Hippocampal formation (tissue), 2 donors: Measurements from ENCODE around the gene OR2K2.
A peak's percentile ranks its signal among the peaks of the same experiment; 100 is the strongest.
"Not testable (repeated sequence)": the region's sequence is repeated elsewhere in the genome, so short reads cannot be mapped to it uniquely, and the experiment has no call there.

Source experiments
- DNase-seq, 2 donors: peaks; one replicate each; lab custom pipeline; 2025; lab: John Stamatoyannopoulos, UW

OR2K2 gene

GRCh38 chr9:111298111-111298510 lies 31.9 kb downstream of the OR2K2 start:
- DNase-seq: peak; percentile 20 to 79

- DNase-seq: no peak
These were observed 32.8 kb downstream of the OR2K2 start for GRCh38 chr9:111297066-111297824.

GRCh38 chr9:111294691-111295451 lies 35.2 kb downstream of the OR2K2 start:
- peak in 1 of 2 donors; percentile 82 for DNase-seq

GRCh38 chr9:111287127-111287526 lies 42.9 kb downstream of the OR2K2 start:
- DNase-seq: no peak

- DNase-seq: no peak
These were observed 45.3 kb downstream of the OR2K2 start for GRCh38 chr9:111284703-111285102.

- no peak for DNase-seq
These were observed 47.2 kb downstream of the OR2K2 start for GRCh38 chr9:111282845-111283244.

- not testable (repeated sequence) for DNase-seq
These were observed 49.2 kb downstream of the OR2K2 start for GRCh38 chr9:111280795-111281194.
